Omental fat pad (tissue), 4 donors: ENCODE data around the gene RPL35. TPM values are rescaled to one million over a fixed set of nuclear protein-coding genes. Genes with fewer than 3 reads are reported as not detected.
A peak's percentile ranks its signal among the peaks of the same experiment; 100 is the strongest.

ENCODE experiments used
- ATAC-seq: fragments of 150-250 bp; one replicate; pipeline ENCODE4 v1.9.1; 2016; ENCODE audit warnings: mild to moderate bottlenecking, moderate library complexity; ENCODE audit not compliant: low FRiP score
- DNase-seq: peaks from one replicate; pipeline ENCODE4 v3.0.0-alpha.2; 2019; ENCODE audit warnings: low spot score
- total RNA-seq, 4 donors: library from RNA; depleted of rRNA; stranded (reverse); fragments of >200 nt; gene quantifications; one replicate each; pipeline ENCODE4 v1.1.0, GENCODE V29; 2016
- TF ChIP-seq, protein P1 (sequence below), 3 donors: fragments of 450-650 bp; IDR thresholded peaks; one replicate each; pipeline ENCODE4 v1.5.1; 2016 to 2017; ENCODE audit warnings: antibody characterized with exemption in 3 of 3, mild to moderate bottlenecking in 3 of 3, moderate library complexity in 2 of 3

RPL35 gene
- total RNA-seq, 4 donors from 2014 or later = 1,657 to 2,235 (median 2,199) TPM

DNA sequence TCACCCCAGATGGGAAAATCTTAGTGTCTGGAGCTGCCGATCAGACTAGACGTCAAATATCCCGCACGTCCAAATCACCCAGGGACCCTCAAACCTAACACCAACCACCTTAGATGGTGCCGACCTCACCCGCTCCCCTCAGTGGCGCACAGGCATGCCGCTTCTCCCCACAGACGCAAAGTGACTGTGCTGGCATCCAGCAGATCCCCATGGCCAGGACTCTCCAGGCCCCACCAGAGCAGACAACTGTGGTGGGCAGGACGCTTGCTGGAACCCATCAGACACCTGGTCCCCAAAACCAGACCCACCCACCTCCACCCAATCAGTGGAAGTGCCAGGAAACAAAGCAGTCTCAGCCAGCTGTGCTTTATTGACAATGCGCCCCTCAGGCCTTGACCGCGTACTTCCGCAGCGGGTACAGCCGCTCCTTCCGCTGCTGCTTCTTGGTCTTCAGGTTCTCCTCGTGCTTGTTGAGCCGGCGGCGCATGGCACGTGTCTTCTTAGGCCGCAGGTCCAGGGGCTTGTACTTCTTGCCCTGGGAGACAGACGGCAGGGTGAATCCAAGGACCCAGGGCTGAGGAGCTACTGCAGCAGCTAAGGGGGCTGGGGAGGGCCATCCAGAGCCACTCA lies 4.1 kb downstream of the RPL35 start:
- TF ChIP-seq, protein P1, sequence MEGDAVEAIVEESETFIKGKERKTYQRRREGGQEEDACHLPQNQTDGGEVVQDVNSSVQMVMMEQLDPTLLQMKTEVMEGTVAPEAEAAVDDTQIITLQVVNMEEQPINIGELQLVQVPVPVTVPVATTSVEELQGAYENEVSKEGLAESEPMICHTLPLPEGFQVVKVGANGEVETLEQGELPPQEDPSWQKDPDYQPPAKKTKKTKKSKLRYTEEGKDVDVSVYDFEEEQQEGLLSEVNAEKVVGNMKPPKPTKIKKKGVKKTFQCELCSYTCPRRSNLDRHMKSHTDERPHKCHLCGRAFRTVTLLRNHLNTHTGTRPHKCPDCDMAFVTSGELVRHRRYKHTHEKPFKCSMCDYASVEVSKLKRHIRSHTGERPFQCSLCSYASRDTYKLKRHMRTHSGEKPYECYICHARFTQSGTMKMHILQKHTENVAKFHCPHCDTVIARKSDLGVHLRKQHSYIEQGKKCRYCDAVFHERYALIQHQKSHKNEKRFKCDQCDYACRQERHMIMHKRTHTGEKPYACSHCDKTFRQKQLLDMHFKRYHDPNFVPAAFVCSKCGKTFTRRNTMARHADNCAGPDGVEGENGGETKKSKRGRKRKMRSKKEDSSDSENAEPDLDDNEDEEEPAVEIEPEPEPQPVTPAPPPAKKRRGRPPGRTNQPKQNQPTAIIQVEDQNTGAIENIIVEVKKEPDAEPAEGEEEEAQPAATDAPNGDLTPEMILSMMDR (IDR thresholded peaks at IDR 0.05) = no peak
- ATAC-seq = no peak
- no peak for DNase-seq

- TF ChIP-seq, protein P1 (IDR thresholded peaks at IDR 0.05) = no peak
- no peak for DNase-seq
- ATAC-seq = no peak
These were observed 5.6 kb downstream of the RPL35 start for GRCh38 chr9:124855944-124856765.

DNA sequence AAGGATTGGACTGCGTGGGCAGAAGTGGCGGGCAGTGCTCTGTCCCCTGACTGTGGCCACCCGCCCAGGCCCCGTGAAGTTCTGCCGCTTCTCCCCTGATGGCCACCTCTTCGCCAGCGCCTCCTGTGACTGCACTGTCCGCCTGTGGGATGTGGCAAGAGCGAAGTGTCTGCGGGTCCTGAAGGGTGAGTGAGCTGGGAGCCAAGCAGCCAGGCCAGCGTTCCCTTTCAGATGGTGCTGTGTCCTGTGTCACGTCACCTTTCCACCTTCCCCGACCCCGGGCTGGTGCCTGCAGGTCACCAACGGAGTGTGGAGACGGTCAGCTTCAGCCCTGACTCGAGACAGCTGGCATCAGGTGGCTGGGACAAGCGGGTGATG lies 6.2 kb downstream of the RPL35 start:
- DNase-seq = no peak
- TF ChIP-seq, protein P1 (IDR thresholded peaks at IDR 0.05) = no peak
- no peak for ATAC-seq

- TF ChIP-seq, protein P1 (IDR thresholded peaks at IDR 0.05) = no peak
- no peak for ATAC-seq
- DNase-seq = no peak
These were observed 6.9 kb downstream of the RPL35 start for GRCh38 chr9:124854822-124855221.

DNA sequence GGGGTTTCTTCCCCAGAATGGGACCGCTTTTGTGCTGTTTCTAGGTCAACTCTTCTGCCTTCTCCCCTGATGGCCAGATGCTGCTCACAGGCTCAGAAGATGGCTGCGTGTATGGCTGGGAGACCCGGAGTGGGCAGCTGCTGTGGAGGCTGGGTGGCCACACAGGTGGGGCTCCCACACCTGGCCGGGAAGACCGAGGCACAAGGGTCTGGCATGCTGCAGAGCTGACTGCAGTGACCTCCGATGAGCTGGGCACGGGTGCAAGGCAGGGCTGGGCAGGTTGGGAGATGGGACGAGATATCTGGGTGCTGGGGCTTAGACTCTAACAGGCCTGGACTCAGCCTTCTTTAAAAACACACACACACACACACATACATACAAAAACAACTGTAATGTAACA lies 7.6 kb downstream of the RPL35 start:
- TF ChIP-seq, protein P1 (IDR thresholded peaks at IDR 0.05) = no peak
- ATAC-seq = no peak
- no peak for DNase-seq

DNA sequence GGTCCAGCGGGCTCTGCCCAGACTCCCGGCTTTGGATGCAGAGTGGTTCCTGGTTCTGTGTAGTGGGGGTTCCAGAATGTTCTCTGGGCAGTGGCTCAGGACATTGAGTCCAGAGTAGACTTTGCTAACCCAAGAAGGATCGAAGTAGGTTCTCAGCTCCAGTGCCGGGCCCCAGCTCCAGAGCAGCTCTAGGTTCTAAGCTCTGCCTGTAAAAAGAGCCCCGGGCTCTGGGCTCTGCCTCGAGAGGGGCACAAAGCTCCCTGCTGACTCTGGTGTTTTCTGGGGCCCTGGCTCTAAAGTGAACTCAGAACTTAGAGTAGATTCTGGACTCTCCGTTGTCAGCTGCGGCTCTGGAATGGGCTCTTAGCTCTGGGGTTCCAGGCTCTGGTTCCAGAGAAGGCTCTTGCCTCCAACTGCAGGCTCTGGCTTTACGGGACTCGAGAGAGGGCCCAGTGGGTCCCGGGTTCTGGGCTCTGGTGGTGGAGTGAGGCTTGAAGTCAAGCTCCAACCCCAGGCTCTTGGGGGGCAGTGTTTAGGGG lies 8.1 kb downstream of the RPL35 start:
- TF ChIP-seq, protein P1 (IDR thresholded peaks at IDR 0.05) = no peak
- ATAC-seq = peak; percentile 11
- DNase-seq = no peak
